H1 (cell line): ENCODE data around the gene TTLL9. TPM values are rescaled to one million over a fixed set of nuclear protein-coding genes. Genes with fewer than 3 reads are reported as not detected.

Source experiments
- BRCA1 ChIP-seq: IDR thresholded peaks from 2 replicates; pipeline ENCODE4 v1.6.1; 2012; ENCODE audit warnings: low read depth, low read length, improper control_type of control experiment
- CHD1 ChIP-seq: IDR thresholded peaks from 2 replicates; pipeline ENCODE4 v1.6.1; 2012; ENCODE audit warnings: low read depth, low read length, improper control_type of control experiment
- CHD7 ChIP-seq: fragments of 300-600 bp; sonication (generic); IDR thresholded peaks from 2 replicates; pipeline ENCODE4 v1.7.1; 2012; ENCODE audit warnings: low read length, moderate library complexity, mild to moderate bottlenecking, inconsistent platforms; ENCODE audit not compliant: insufficient replicate concordance
- MAX ChIP-seq: IDR thresholded peaks from 2 replicates; pipeline ENCODE4 v1.6.1; 2012; ENCODE audit warnings: inconsistent platforms
- SIN3A ChIP-seq, 2 experiments: IDR thresholded peaks in 1 of 2; conservative IDR thresholded peaks in 1 of 2; 2 replicates each; pipeline ENCODE4 v1.6.1; 2011 to 2012; ENCODE audit warnings: low read length in 2 of 2, improper control_type of control experiment in 1 of 2, low read depth in 1 of 2, mild to moderate bottlenecking in 1 of 2
- SIX5 ChIP-seq: IDR thresholded peaks from 2 replicates; pipeline ENCODE4 v1.6.1; 2011; ENCODE audit warnings: mild to moderate bottlenecking, low read depth, low read length
- polyA plus RNA-seq, 7 experiments: library from polyadenylated mRNA; depleted of rRNA in 3 of 7; stranded (reverse) in 5 of 7; unstranded in 2 of 7; fragments of >200 nt in 5 of 7; fragments of 200-250 nt in 2 of 7; gene quantifications; 1 replicate in 5 of 7; 2 replicates in 1 of 7; 4 replicates in 1 of 7; pipeline versions ENCODE4 v1.2.1 to v1.2.3, GENCODE V29; 2011 to 2013; ENCODE audit warnings: missing spikeins in 2 of 7, mixed read lengths in 2 of 7
- total RNA-seq: library from RNA; stranded (reverse); fragmentation: NEBNext Ultra II Directional; extraction: Animal tissue kit (Norgen Biotek cat#: 25700); gene quantifications from 2 replicates; pipeline ENCODE4 v1.2.1, GENCODE V29; 2021

Gene TTLL9
- total and polyA plus RNA-seq, 2 of the 8 experiments (the other 6 are each of a cell fraction or from before 2014, with no cell fraction given): 0.06 TPM; not detected in 1

GRCh38 chr20:31824554-31825313, 45.7 kb upstream of the TTLL9 start (continued):
- TF ChIP-seq CHD7 (no peak), SIN3A (conservative IDR thresholded peaks at IDR 0.05 in 1 of 2, IDR thresholded peaks at IDR 0.05 in 1 of 2; ENCODE audit: low read depth in 1 of 2, low read length in 2 of 2) (no peak), BRCA1 (no peak), CHD1 (no peak), MAX (no peak), SIX5 (no peak)
